TTC549 (cell line): ENCODE measurements around the gene DCAF6.
"Not testable (repeated sequence)": the region's sequence is repeated elsewhere in the genome, so short reads cannot be mapped to it uniquely, and the experiment has no call there.

Source experiments
- FAIRE-seq: peaks from 2 replicates; lab custom pipeline; 2012; peaks lifted over from hg19 to GRCh38; lab: Jason Lieb, UNC

Gene DCAF6

DNA sequence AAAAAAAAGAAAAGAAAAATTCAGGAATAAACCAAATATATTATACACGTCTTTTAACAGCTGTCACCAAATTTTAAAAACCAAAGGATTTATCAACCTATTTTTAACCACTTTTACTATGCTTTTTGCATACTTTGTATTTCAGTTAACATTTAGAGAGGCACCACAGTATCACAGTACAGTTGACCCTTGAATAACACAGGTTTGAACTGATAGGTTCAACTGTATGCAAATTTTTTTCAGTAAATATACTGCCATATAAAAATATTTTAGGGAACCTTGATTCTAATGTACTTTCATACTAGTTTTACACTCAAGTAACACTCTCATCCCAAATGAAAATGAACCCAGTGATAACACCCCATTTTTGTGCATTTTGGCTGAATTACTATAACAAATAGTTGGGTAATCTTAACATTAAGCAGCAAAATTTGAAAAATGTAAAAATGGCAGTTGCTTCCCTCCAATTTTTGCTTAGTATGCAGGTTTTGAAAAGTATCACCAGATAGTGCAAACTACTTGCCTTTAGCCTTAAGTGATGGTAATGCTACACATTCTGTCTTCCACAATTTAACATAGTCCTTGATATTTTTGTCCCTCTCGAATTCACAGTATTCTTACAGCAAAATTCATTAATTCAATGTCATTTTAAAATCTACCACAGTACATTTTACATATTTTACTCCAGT is 11.8 kb upstream of the DCAF6 start:
- peak; percentile 33 for FAIRE-seq

DNA sequence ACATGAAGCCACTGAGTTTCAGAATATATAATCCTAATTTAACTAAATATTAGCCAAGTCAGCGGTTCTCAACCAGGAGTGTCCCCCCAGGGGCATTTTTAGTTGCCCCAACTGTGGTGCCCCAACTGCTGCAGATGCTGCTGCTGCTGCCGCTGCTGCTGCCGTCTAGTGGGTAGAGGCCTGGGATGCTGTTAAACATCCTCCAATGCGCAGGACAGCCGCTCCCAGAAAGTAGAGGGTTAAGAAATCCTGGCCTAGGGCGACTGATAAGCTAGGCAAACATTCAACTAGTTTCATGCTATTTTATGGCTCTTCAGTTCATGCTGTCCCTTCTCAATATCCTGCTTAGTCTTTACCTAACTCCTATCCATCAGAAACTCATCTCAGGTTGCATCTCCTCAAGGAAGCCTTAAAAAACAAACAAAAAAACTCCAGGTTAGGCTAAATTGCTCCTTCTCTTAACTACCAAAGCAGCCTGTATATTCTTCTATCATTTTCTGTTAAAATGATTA is 9.9 kb upstream of the DCAF6 start:
- FAIRE-seq, result no peak

DNA sequence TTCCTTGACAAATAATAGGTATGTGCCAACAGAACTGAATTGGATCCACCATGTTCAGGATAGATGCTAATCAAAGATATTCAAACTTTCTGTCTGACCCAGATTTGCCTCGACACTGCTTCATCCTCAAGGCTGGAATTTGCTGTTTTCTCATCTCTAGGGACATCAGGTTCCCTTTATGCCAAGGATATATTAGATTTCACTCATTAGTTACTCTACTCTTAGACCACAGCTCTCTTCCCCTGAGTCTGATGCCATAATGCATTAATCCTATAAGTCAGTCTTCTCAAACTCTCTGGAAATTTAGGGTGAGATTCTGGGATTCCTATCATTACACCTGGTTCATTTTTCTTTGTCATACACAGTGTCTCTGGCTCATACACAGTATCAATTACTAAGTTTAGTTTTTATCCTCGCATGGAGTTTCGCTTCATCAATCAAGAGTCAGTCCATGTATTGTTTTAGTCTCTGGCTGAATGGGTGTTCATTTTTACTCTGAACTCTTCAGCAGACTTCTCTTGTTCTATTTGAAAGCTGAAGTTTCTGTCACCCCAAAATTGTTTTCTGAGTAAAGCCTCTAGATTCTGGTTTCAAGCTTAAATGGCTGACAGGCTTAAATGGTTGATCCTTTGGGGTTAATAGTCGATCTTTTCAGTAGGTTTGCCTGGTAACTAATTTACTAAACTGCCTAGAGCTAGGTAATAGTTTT is 9.3 kb upstream of the DCAF6 start:
- FAIRE-seq, result no peak

DNA sequence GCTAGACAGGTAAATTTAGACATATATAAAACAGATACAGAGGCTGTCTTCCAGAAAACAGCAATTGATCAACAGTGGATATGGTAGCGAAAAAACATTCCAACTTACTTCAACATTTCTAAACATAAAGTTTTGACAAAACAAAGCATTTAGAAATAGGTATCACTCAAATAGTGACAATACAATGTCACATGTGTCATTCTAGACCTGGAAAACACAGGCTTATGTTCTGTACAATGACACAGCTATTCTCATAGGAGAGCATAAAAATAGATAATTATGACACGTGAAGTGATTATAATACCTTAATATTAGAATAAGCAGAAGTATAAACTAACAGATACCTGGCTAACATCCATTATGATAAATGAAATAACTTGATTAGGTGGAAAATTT is 8.0 kb upstream of the DCAF6 start:
- FAIRE-seq, result no peak

DNA sequence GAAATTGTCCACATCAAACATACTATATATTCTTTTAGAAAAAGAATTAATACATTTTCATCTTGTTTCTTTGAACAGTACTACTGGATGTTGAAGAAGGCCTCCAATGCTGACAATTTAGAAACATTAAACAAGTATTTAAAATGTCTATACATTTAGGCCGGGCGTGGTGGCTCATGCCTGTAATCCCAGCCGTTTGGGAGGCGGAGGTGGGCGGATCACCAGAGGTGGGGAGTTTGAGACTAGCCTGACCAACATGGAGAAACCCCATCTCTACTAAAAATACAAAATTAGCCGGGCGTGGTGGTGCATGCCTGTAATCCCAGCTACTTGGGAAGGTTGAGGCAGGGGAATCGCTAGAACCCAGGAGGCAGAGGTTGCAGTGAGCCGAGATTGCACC is 7.6 kb upstream of the DCAF6 start:
- FAIRE-seq, result not testable (repeated sequence)

DNA sequence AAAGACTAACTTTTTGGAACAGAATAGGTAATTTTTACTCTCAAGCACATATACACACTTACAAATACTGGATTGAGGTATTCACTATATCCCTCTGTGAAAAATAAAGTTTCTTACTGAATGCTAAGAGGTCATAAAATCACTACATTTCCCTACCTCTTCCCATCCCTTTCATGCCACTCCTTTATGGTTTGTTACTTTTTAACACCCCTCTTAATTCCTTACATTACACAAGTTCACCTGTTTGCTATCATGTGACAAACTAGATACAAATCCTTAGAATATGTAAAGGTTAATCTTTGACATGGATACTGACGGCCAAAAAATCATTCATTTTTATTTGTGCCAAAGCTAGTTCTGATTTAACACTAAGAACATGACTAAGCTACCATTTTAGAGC is 6.8 kb upstream of the DCAF6 start:
- no peak for FAIRE-seq

DNA sequence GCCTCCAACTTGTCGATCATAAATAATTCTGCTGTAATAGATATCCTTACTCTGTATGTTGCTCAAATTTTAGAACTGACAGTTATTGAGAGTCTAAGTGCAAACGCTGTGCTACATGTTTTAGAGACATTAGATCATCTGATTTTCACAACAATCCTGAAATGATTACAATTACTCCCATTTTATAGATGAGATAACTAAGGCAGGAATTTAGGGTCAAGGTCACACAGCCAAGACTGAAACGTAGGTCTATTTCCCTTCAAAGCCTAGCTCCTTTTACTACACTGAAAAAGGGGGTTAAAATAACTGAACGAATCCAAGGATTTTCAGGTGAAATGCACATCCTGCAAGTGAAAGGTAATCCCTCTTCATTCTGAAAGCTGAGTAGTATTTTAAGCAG is 2.7 kb upstream of the DCAF6 start:
- FAIRE-seq, result no peak

DNA sequence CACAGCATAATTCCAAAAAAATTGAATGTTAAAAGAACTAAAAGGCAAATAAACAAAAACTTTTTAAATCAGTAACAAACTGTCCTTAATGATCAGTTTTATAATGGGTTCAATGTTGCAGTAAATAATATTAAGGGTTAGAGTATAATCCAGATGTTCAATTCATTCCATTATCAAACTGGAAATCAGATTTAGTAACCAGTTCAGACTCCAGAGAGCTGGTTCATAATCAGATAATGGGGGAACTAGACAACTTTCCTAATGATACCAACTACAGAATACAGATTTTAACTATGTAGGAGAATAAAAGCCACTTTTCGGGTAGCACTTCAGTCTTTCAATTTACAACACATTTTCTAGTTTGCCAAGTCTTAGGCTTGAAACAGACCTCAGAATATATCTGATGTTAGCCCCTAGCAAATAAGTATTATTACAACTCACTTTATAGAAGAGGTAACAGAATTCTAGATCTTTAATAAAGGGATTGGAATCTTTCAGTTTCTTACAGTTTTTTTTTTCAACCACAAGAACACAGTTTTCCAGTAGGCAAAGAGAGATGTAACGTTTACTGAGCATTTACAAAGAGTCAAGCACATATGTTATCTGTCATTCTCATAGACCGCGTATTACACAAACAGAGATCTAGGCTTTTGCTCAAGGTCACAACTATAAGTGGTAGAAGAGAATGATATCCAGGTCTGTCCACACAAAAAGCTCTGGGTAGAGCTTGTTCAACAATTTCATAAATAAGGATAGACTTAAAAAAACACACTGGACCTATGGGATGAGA is 1.9 kb upstream of the DCAF6 start:
- peak; percentile 48 for FAIRE-seq

DNA sequence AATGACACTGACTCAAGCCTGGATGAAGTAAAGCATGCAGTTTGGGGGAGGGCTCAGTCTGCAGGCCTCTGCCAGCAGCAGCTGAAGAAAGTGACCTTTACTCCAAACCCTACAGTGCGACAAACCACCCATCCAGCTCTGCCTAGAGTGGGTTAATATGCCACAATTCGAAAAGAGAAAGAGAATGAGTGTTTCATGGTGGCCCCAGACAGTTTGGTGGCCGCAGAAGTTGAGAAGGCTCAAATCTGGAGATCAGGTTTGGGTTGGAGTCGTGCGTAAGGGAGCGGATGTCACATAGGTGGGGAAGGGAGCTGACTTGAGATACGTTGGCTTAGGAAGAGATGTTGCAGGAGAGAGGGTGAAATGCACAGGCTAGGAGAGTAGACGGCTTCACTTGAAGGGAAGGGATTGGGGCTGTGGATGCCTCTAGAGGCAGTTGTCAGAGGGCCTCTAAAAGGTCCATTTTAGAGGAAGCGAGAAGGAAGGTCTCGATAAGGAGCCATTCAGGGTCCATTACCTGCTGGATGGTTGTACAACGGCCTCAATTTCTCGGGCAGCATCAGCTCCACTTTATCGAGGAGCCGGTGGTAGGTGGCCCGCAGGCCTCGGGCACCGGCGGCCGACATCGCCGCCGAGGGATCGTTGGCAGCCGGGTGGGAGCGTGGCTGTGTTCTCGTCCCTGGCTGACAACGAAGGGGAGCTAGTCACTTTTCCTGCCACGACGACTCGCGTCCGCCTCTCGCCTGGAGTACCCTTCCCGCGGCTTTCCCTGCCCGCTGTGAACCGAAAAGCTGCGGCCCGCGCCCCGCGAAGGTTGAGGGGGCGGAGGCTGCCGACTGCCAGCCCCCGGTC is 1.0 kb upstream of the DCAF6 start:
- FAIRE-seq, result no peak

DNA sequence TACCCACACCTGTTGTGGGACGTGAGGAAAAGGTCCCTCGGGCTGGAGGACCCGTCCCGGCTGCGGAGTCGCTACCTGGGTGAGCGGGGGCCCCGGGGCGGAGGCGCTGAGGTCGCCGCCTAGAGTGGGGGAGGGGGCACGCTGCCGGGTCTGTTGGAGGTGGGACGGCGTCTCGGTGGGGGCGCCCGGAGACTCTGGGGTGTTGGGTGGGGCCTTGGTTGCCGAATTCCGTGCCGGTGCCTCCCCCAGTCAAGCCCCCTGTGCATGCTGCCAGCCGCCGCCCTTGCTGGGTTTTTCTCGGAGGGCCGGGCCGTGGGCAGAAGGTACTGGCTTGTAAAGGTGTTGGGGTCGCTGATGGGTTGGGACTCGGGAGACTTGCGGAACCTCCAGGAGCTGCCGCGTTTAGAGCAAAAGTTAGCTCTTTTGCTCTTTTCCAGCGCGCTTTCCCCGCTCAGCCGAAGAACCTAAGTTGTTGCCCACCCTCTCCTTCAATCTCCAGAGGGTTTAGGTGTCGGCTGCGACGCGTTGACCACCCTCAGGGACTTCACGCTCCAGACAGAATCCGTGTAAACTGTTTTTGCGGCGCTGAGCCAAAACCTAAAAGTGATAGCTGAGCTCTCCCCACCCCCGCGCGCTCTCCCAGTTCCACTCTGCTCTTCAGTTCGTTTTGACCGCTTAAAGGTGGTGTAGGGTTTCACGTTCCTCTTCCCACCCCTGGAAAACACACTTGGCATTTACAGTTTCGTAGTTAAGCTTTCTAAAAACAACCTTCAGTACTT is 636 bp downstream of the DCAF6 start, which contains the start of gene MPC2:
TSS of gene MPC2 (minus strand) at position 143 of the 779 bp plus-strand sequence. CDS start 1,231 bp downstream, outside the sequence.
- no peak for FAIRE-seq

DNA sequence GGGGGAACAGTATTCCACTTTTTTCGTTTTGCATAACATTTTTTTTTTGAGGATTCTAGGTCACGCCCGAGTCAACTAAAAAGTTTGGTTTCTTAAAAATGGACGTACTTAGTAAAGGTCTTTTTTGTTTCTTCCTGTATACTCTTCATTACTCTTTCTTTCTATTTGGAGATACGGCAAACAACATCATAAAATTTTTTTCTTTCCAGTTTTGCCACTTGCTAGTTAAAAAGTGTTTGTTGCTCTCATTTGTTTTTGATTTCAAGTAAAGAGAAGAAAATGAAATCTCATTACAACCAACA is 1.2 kb downstream of the DCAF6 start:
- FAIRE-seq, result peak; percentile 81

DNA sequence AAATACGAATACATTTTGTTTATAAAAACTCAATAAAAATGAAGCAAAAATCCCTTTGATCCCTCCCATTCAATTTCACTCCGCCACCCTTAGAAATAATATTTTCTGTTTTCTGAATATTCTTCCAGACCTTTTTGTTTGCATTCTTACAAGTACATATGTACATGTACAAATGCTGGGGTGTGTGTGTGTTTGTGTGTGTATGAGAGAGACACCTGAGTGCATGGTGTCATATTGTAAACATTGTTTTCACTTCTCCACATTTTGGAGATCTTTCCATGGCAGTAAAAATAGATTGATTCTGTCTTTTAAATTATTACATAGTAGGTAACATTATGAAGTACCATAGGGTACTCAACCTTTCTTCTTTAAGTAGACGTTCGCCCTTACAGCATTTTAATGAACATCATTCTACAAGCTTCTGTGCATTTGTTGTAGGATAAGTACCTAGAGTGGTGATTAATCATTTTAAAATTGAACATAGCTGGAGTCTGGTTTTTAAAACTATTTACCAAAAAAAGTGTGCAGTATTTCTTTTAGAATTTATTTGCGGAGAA is 1.7 kb downstream of the DCAF6 start:
- no peak for FAIRE-seq

DNA sequence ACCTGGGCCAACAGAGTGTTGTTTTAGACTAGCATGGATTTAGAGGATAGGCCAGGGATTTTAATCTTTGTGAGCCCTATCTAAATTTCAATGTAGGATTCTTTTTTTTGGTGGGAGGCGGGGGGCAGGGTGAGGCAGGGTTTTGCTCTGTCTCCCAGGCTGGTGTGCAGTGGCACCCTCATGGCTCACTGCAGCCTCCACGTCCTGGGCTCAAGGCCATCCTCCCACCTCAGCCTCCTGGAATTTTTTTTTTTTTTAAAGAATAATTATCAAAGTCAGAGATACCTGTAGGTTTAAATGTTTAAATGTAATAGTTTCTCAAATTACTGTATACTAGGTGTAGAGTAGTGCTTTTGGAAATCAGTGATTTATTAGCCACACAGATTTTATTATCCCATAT is 3.8 kb downstream of the DCAF6 start:
- FAIRE-seq, result no peak

DNA sequence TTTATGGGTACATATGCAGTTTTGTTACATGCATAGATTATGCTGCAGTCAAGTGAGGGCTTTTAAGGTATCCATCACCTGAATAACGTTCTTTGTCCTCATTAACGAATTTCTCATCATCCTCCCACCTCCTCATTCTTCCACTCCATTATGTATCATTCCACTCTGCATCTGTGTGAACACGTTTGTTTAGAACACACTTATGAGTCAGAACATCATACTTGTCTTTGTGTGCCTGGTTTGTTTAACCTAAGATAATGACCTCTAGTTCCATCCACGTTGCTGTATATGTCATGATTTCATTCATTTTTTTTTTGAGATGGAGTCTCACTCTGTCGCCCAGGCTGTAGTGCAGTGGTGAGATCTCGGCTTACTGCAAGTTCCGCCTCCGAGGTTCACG is 7.1 kb downstream of the DCAF6 start:
- no peak for FAIRE-seq

DNA sequence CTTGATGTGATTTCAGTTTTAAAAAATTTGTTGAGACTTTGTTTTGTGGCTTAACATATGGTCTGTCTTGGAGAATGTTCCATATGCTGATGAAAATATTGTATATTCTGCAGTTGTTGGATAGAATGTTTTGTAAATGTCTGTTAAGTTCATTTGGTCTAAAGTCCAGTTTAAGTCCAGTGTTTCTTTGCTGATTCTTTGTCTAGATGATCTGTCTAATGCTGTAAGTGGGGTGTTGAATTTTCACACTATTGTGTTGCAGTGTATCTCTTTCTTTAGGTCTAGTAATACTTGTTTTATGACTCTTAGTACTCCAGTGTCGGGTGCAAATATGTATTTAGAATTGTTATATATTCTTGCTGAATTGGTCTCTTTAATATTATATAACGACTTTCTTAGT is 11.2 kb downstream of the DCAF6 start:
- no peak for FAIRE-seq

DNA sequence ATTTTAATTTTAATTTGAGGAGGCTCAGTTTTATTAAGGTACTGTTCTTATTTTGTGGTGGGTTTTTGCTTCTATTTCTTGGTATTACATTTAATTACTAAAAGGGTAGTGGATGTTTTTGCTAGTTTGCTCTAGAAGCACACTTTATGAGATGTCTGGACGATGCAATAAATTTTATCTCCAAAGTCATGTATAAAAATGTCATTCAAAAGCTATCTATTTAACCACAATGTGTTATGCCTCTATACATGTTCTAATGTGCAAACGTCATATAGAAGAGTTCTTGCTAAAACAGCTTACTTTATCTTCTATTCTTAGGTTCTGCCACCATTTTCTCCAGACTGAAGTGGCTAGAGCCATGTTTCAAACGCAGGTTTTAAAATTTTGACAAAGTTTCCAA is 13.3 kb downstream of the DCAF6 start:
- no peak for FAIRE-seq

DNA sequence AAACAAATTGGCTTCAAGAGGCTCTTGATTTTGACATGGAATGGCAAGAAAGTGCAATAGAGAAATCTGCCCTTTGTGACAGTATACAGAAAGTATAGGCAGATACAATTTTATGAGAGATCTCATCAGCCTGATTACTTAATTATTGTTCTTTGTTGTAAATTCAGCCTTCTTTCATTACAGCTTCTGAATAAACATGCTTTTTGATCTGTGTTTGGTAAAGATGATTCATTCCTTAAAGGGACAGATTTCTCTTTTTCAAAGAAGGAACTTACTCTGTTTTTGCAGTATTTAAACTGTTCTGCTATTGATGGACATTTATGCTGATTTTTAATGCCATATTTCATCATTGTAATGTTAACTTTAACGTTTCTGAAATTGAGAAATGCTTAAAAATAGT is 14.1 kb downstream of the DCAF6 start:
- no peak for FAIRE-seq

DNA sequence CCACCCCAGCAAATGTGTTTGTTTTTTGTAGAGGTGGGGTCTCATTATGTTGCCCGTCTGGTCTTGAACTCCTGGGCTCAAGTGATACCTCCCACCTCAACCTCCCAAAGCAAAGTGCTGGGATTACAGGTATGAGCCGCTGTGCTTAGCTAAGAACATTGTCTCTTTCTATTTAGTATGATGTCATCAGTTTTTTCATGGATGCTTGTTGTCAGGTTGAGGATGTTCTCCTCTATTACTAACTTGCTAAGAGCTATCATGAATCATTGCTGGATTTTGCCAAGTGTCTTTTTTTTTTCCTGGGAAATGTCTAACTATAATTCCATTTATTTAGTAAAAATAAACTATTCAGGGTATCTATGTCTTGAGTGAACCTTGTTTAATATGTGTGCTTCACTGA is 19.4 kb downstream of the DCAF6 start:
- FAIRE-seq, result no peak

DNA sequence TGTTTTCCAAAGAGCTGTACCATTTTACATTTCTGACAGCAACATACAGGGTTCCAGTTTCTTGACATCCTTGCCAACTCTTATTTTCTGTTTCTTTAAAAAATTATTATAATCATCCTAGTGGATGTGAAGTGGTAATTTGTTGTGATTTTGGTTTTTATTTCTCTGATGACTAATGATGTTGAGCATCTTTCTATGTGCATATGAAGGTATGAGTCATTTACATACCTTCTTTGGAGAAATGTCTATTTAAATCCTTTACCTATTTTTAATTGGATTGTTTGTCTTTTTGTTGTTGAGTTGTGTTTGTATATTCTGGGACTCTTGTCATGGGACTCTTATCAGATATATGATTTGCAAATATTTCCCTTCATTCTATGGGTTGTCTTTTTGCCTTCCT is 21.2 kb downstream of the DCAF6 start:
- peak; percentile 65 for FAIRE-seq

DNA sequence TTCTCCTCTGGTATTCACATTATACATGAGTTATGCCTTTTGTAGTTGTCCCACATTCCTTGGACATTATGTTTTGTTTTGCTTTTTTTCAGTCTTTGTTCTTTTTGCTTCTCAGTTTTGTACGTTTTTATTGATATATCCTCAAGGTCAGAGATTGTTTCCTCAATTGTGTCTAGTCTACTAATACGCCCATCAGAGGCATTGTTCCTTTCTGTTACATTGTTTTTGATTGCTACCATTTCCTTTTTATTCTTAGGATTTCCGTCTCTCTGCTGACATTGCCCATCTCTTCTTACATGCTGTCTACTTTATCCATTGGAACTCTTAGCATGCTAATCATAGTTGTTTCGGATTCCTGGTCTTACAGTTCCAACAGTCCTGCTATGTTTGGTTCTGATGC is 28.2 kb downstream of the DCAF6 start:
- no peak for FAIRE-seq

DNA sequence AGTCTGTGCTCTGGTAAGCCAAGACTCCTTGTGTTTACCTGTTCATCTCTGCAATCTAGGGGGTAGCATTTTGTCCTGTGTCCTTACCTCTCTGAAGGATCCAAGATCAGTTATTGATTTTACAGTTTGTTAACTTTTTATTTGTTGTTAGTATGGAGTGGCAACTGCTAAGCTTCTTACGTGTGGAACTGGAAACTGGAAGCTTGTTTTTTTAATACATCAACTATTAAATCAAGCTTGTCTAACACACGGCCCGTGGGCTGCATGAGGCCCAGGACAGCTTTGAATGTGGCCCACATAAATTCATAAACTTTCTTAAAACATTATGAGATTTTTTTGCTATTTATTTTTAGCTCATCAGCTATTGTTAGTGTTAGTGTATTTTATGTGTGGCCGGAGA is 29.6 kb downstream of the DCAF6 start:
- FAIRE-seq, result no peak
